Measurements from ENCODE around the gene SH2D4B. TPM values are rescaled to one million over a fixed set of nuclear protein-coding genes. Genes with fewer than 3 reads are reported as not detected.

SH2D4B gene
- total and polyA plus RNA-seq, 10 of the 15 experiments (the other 5 are each of a cell fraction or from before 2014, with no cell fraction given) = 0.04 to 0.21 (median 0.13) TPM; not detected in 5

DNA sequence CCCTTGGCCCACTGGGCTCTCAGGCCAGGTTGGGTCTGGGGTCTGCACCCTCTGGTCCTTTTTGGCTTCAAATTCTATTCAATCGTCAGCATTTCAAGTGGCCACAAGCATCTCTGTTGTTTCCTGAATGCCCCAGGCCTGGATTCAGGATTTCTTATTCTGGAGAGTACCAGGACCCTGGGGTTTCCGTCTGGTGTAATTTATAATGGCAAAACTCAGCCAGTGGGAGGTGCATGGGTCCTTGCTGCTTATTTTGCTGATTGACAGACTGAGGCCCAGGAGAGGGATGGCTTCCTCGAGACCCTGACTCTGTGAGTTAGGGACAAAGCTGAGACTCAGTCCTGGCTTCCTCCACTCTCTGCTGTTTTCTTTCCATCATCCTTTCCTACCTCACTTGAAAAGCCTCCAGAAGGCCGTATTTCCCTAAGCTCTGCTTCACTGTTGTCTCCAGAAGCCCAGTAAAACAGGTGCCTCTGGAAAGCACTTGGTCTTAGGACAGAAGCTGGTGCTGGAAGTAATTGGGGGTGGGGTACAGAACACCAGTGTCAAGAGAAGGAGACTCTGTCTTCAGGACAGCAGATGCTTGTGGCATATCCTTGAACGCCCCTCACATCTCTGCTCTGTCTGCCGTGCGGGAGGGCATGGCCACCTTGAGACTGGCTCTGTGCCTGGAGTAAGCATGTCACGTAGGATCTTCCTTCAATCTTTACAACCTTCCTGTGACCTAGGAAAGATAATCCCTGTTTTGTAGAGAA, 39.4 kb upstream of the SH2D4B start:
- Histone ChIP-seq H3K27me3 (replicated peaks in 1 of 2; ENCODE audit: control insufficient read depth in 2 of 2, insufficient read depth in 2 of 2, low read length in 1 of 2) (no peaks in the 10 kb centered on the region), H3K79me2 (ENCODE audit: control insufficient read depth, insufficient read depth, low read length) (peaks cover 49% of the 10 kb centered on the region), H3K9ac (ENCODE audit: control insufficient read depth, insufficient read depth, low read length) (no peak overlapping the region; the same call in 1 of the 2 replicates), H3K9me3 (replicated peaks; ENCODE audit: control insufficient read depth, insufficient read depth, low read length) (no peaks in the 10 kb centered on the region; the same call in 2 of the 3 replicates), H3K4me2 (ENCODE audit: control insufficient read depth, insufficient read depth) (0 out of 2 replicates have a peak overlapping the region, but pooled peaks have one; percentile 15), H3K27ac (ENCODE audit: control insufficient read depth, insufficient read depth) (peak overlapping the region; percentile 9; the same call in 1 of the 2 replicates), H2AFZ (ENCODE audit: control insufficient read depth, low read depth, low read length) (no peak overlapping the region), H3K36me3 (ENCODE audit: control insufficient read depth in 2 of 2, insufficient read depth in 2 of 2, low read length in 1 of 2) (peaks cover 2 to 6% of the 10 kb centered on the region in 2 experiments; a peak in 2 of 4 replicates), H3K4me3 (no peak overlapping the region), H3K4me1 (ENCODE audit: control insufficient read depth, insufficient read depth, low read length) (peaks cover 53% of the 10 kb centered on the region), H4K20me1 (ENCODE audit: control insufficient read depth, insufficient read depth) (no peaks in the 10 kb centered on the region)
- RAD21 ChIA-PET (ENCODE audit: unreplicated experiment) = interaction anchor here (10.9 to 13.9 kb wide), 2 partner anchors 33 to 51 kb away, joined by 412 to 432 read pairs; partner anchors contain the start of gene TSPAN14
- in situ Hi-C loops (cut with MboI) (no loop called here), intact Hi-C loops (cut with micrococcal nuclease; ENCODE audit: unreplicated experiment) (no loop called here)
- no TSS peak for BruUV-seq (replicated peaks)
- DNase-seq (ENCODE audit: low read depth, low spot score) = no peak
- CTCF ChIA-PET = interaction anchor here (1.0 to 21.6 kb wide), 4 partner anchors 9 to 55 kb away, joined by 3 to 852 read pairs (median 203); partner anchors contain the start of gene TSPAN14
- SMC1A ChIA-PET (ENCODE audit: uncharacterized antibody, unreplicated experiment) = interaction anchor here (1.2 to 21.2 kb wide), 2 partner anchors 17 to 41 kb away, joined by 3 to 1038 read pairs; partner anchors contain the start of gene TSPAN14
- 96% methylated on average over 8 of the region's 8 CpGs for WGBS (ENCODE audit: insufficient coverage, insufficient replicate concordance, low lambda C conversion rate, missing lambda C conversion rate)
- TF ChIP-seq, protein P1, sequence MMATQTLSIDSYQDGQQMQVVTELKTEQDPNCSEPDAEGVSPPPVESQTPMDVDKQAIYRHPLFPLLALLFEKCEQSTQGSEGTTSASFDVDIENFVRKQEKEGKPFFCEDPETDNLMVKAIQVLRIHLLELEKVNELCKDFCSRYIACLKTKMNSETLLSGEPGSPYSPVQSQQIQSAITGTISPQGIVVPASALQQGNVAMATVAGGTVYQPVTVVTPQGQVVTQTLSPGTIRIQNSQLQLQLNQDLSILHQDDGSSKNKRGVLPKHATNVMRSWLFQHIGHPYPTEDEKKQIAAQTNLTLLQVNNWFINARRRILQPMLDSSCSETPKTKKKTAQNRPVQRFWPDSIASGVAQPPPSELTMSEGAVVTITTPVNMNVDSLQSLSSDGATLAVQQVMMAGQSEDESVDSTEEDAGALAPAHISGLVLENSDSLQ (IDR thresholded peaks at IDR 0.05) = peak; percentile 10; the same call in 1 of the 2 replicates
- TF ChIP-seq CBX3 (IDR thresholded peaks at IDR 0.05; ENCODE audit: borderline replicate concordance, low read depth) = no peak
- no peak for ATAC-seq
- POLR2A ChIA-PET = interaction anchor here (0.6 to 8.3 kb wide), 8 partner anchors 8 to 42 kb away, joined by 3 to 60 read pairs (median 7); no protein-coding TSS in a partner anchor
- FAIRE-seq = no peak
